GM19239 (cell line): ENCODE results near the gene F9.

Experiments used
- DNase-seq: peaks from one replicate; pipeline ENCODE4 v3.0.0; 2011; ENCODE audit warnings: low spot score; ENCODE audit not compliant: insufficient read length
- FAIRE-seq: peaks from 2 replicates; lab custom pipeline; 2011; peaks lifted over from hg19 to GRCh38; lab: Jason Lieb, UNC

F9 gene

DNA sequence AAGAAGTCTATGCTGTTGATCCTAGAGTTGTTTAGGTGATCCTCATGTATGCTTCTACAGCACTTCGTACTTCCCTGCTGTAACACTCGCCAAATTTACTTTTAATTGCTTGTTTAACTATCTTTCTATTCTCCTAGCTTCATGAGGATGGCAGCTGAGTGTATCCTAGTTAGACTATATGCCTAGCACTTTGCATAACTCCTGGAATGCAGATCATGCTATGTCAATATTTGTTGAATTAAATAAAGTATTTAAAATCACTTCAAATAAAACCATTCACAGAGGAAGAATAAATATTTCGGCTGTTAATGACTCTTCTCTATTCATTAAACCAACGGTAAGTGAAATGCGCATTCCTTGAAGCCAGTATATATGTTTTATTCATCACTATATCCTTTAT, 55.1 kb downstream of the F9 start:
- FAIRE-seq (no peak), DNase-seq (no peak)

DNA sequence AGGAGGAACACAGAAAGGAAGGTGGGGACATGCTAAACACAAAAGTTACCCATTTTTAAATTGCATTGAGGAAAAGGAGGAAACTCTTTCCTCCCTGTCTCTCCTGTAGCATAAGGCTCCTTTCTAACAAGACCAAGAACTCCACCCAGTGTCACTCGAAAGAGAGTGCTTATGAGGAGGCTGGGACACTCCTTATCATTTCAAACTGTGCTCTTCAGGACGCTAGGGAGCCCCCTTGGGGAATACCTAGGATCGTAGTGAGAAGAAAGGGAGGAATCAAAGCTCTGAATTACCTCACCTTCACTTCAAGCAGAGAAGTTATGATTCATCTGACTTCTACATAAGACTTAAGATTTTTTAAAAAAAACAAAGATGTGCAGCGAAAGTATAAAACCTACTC, 65.5 kb downstream of the F9 start:
- DNase-seq (no peak), FAIRE-seq (no peak)

GRCh38 chrX:139600105-139600504, 69.6 kb downstream of the F9 start:
- FAIRE-seq (no peak), DNase-seq (no peak)
